ENCODE measurements around the gene CHD5.

DNA sequence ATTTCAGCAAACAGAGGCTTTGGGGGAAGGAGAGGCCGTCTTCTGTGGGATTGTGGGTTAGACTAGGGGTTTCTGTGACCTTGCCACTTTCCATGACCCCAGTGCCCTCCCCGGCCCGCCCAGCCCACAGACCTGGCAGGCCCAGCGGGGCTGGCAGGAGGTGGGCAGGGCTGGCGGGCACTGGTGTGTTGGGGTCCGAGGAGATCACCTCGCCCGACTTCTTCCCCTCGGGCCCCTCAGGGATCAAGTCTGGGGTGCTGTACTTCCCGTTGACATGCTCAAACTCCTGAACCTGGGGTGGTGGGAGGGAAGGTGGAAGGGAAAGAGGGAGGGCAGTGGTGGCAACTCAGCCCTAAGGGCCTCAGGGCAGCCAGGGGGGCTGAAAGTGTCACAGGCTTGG is 56.3 kb downstream of the CHD5 start:
- TF ChIP-seq CTCF (IDR thresholded peaks at IDR 0.05; ENCODE audit: borderline replicate concordance, extremely low read depth, low read length, poor library complexity, severe bottlenecking) (no peak), EZH2 (IDR thresholded peaks at IDR 0.05; ENCODE audit: borderline replicate concordance, low read depth, low read length, severe bottlenecking) (no peak)

Data from DND-41 (cell line).